Epithelial cell of proximal tubule (primary cell): ENCODE results near the gene AKT3. TPM values are rescaled to one million over a fixed set of nuclear protein-coding genes. Genes with fewer than 3 reads are reported as not detected.

Source experiments
- DNase-seq: peaks from one replicate; pipeline ENCODE4 v3.0.0-alpha.2; 2011; ENCODE audit warnings: low read depth
- H3K4me3 ChIP-seq: 2 replicates; pipeline ENCODE4 v1.5.1; 2011; ENCODE audit warnings: low read depth, mild to moderate bottlenecking, low read length
- CTCF ChIP-seq: conservative IDR thresholded peaks from 2 replicates; pipeline ENCODE4 v1.5.1; 2012; ENCODE audit warnings: low read depth, mild to moderate bottlenecking, low read length
- total RNA-seq: library from RNA; depleted of rRNA; stranded (reverse); fragments of >200 nt; gene quantifications from 2 replicates; pipeline ENCODE4 v1.2.3, GENCODE V29; 2015

The AKT3 gene
- total RNA-seq, 1 donor from 2014 or later: 12.2 TPM

DNA sequence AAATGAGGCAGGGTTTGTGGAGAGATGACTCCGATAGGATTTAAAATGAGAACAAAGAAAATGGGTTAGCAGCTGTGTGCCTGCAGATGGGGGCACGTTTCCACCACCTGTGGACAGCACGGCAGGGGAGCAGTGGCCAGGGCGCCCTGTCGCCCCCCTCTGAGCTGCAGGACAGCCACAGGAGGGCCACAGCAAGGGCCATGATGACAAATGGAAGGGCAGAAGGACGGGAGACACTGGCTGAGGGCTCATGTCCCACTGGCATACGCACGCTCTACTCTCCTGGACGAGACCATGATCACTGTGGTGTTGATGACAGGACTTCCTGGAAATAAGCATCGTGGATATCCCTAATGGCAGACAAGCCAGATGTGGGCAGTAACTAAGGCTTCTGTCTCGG, 353.2 kb downstream of the AKT3 start:
- DNase-seq: no peak
- TF ChIP-seq CTCF: no peak
- no peak overlapping the region for H3K4me3 ChIP-seq

- no peak for TF ChIP-seq CTCF
- DNase-seq: no peak
- H3K4me3 ChIP-seq: no peak overlapping the region
Measured at GRCh38 chr1:243496187-243496646, 353.8 kb downstream of the AKT3 start.

GRCh38 chr1:243495442-243496186, 354.4 kb downstream of the AKT3 start:
- DNase-seq: no peak
- H3K4me3 ChIP-seq: no peak overlapping the region
- TF ChIP-seq CTCF: no peak

- TF ChIP-seq CTCF: no peak
Measured at GRCh38 chr1:243494741-243495431, 355.2 kb downstream of the AKT3 start.

GRCh38 chr1:243493156-243494129, 356.6 kb downstream of the AKT3 start:
- no peak for DNase-seq
- H3K4me3 ChIP-seq: no peak overlapping the region
- TF ChIP-seq CTCF: no peak

More at GRCh38 chr1:243494741-243495431, 355.2 kb downstream of the AKT3 start:
- DNase-seq: no peak
- H3K4me3 ChIP-seq: no peak overlapping the region

DNA sequence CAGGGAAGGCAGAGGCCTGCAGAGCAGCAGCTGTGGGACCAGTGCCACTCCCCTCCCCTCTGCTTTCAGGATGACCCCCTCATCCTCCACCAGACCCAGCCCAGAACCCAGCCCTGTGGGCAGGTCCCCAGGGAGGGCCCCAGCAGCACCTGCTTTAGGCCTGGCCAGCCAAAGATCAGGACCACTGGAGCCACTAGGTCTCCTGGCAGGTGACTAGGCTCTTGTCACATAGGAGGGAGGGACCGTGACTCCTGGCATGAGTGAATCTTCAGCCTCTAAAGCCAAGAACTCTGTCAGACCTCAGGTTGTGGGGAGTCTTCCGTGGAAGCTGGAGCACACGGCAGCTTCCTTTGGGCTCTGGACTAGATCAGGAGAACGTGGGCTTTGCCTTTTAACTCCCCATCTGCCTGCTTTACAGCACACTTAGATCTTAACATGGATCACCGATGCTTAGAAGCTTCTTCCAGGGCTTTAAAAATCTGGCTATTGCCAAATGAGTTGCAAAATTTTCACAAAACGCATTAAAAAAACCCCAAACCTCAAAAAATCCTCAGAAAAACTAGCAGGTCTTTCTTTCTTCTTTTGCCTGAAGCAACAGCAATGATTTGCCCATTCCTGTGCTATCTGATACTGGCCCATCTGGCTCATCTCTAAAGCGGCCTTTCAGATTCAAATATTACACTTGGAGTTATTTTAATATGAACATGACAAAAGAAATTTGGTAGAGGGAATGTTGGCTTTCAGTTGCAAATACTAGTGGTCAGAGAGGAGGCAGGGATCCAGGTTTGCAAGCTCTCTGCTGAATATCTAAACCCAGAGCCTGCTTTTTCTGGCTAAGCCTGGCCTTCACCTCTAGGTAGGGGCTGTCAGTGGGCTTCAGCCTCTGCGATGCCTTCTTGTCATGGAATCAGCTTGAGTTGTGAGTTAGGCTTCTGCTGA, 359.0 kb downstream of the AKT3 start:
- H3K4me3 ChIP-seq: no peak overlapping the region
- no peak for TF ChIP-seq CTCF
- no peak for DNase-seq
